Loucy (cell line): ENCODE measurements around the gene NHERF1.

Source experiments
- H2AFZ ChIP-seq: fragments of 200-600 bp; sonication (generic); 2 replicates; pipeline ENCODE4 v1.6.0; 2016; ENCODE audit warnings: antibody characterized with exemption, mild to moderate bottlenecking, low read length, moderate library complexity
- H3F3A ChIP-seq: fragments of 200-600 bp; 2 replicates; pipeline ENCODE4 v1.6.0; 2016; ENCODE audit warnings: antibody characterized with exemption, low read depth, mild to moderate bottlenecking
- H3K27me3 ChIP-seq: fragments of 200-600 bp; sonication (generic); 2 replicates; pipeline ENCODE4 v1.6.1; 2014; ENCODE audit warnings: low read length, mild to moderate bottlenecking; ENCODE audit not compliant: insufficient read depth, poor library complexity, severe bottlenecking
- H3K36me3 ChIP-seq: fragments of 200-600 bp; sonication (generic); 2 replicates; pipeline ENCODE4 v1.6.1; 2016; ENCODE audit warnings: low read length; ENCODE audit not compliant: insufficient read depth
- H3K4me1 ChIP-seq: fragments of 200-600 bp; sonication (generic); 2 replicates; pipeline ENCODE4 v1.5.1; 2014; ENCODE audit warnings: low read length, mild to moderate bottlenecking; ENCODE audit not compliant: insufficient read depth, poor library complexity, severe bottlenecking
- H3K4me2 ChIP-seq: fragments of 200-600 bp; sonication (generic); 2 replicates; pipeline ENCODE4 v1.6.0; 2014; ENCODE audit warnings: antibody characterized with exemption, low read length, low read depth, mild to moderate bottlenecking; ENCODE audit not compliant: poor library complexity, severe bottlenecking
- H3K4me3 ChIP-seq: fragments of 200-600 bp; sonication (generic); 2 replicates; pipeline ENCODE4 v1.5.1; 2014; ENCODE audit warnings: low read length, mild to moderate bottlenecking, mixed read lengths; ENCODE audit not compliant: poor library complexity, severe bottlenecking
- H3K79me2 ChIP-seq: fragments of 200-600 bp; sonication (generic); 2 replicates; pipeline ENCODE4 v1.6.1; 2014; ENCODE audit warnings: low read length; ENCODE audit not compliant: insufficient read depth
- H3K9ac ChIP-seq: fragments of 200-600 bp; sonication (generic); 2 replicates; pipeline ENCODE4 v1.6.0; 2014; ENCODE audit warnings: mild to moderate bottlenecking, low read depth, low read length, moderate library complexity; ENCODE audit not compliant: poor library complexity, severe bottlenecking
- H3K9me2 ChIP-seq: fragments of 200-600 bp; sonication (generic); replicated peaks from 2 replicates; pipeline ENCODE4 v1.6.1; 2016; ENCODE audit warnings: low read depth, low read length, mixed read lengths
- H3K9me3 ChIP-seq: fragments of 200-600 bp; sonication (generic); 2 replicates; pipeline ENCODE4 v1.6.1; 2014; ENCODE audit warnings: mild to moderate bottlenecking, antibody characterized with exemption, low read length, low read depth; ENCODE audit not compliant: insufficient read depth
- H4K20me1 ChIP-seq: fragments of 200-600 bp; sonication (generic); 2 replicates; pipeline ENCODE4 v1.6.0; 2014; ENCODE audit warnings: antibody characterized with exemption, low read length, mild to moderate bottlenecking; ENCODE audit not compliant: insufficient read depth, poor library complexity, severe bottlenecking
- CTCF ChIP-seq: fragments of 200-600 bp; sonication (generic); conservative IDR thresholded peaks from 2 replicates; pipeline ENCODE4 v1.5.1; 2014; ENCODE audit warnings: mild to moderate bottlenecking, antibody characterized with exemption, low read length
- EZH2phosphoT487 ChIP-seq: fragments of 200-600 bp; IDR thresholded peaks from 2 replicates; pipeline ENCODE4 v1.6.1; 2018; ENCODE audit warnings: antibody characterized with exemption, mild to moderate bottlenecking, moderate library complexity, borderline replicate concordance

The NHERF1 gene

GRCh38 chr17:74746922-74747321 is 1.5 kb upstream of the NHERF1 start:
- TF ChIP-seq CTCF: no peak
- no peak for TF ChIP-seq EZH2phosphoT487
- H3K9ac ChIP-seq: peak overlapping the region; percentile 58
- H3K36me3 ChIP-seq: no peaks in the 10 kb centered on the region
- no peak overlapping the region for H2AFZ ChIP-seq
- peak overlapping the region; percentile 64 for H3K4me2 ChIP-seq
- peaks cover 56% of the 10 kb centered on the region for H3K4me1 ChIP-seq
- peaks cover 7% of the 10 kb centered on the region for H3K27me3 ChIP-seq
- H3K9me3 ChIP-seq: no peaks in the 10 kb centered on the region
- H4K20me1 ChIP-seq: peaks cover 38% of the 10 kb centered on the region
- H3K9me2 ChIP-seq: no peaks in the 10 kb centered on the region
- peaks cover 68% of the 10 kb centered on the region for H3K79me2 ChIP-seq
- peaks cover 18% of the 10 kb centered on the region; the same call in 1 of the 2 replicates for H3F3A ChIP-seq
- H3K4me3 ChIP-seq: no peak overlapping the region

- Histone ChIP-seq H3K27me3 (peaks cover 7% of the 10 kb centered on the region), H3K4me2 (peak overlapping the region; percentile 64), H3K79me2 (peaks cover 77% of the 10 kb centered on the region), H3K9ac (peak overlapping the region; percentile 58), H4K20me1 (peaks cover 51% of the 10 kb centered on the region), H3F3A (peaks cover 11% of the 10 kb centered on the region; the same call in 1 of the 2 replicates), H3K9me2 (no peaks in the 10 kb centered on the region), H3K36me3 (no peaks in the 10 kb centered on the region; the same call in 1 of the 2 replicates), H2AFZ (no peak overlapping the region), H3K4me1 (peaks cover 62% of the 10 kb centered on the region), H3K4me3 (peak overlapping the region; percentile 94), H3K9me3 (no peaks in the 10 kb centered on the region)
- no peak for TF ChIP-seq CTCF
- TF ChIP-seq EZH2phosphoT487: no peak
Observed at GRCh38 chr17:74748279-74748528, 224 bp upstream of the NHERF1 start.

GRCh38 chr17:74749279-74750038 is 1.0 kb downstream of the NHERF1 start:
- H3K79me2 ChIP-seq: peaks cover 77% of the 10 kb centered on the region
- no peaks in the 10 kb centered on the region for H3K9me2 ChIP-seq
- H3K4me3 ChIP-seq: peak overlapping the region; percentile 94
- peaks cover 55% of the 10 kb centered on the region for H3K4me1 ChIP-seq
- H4K20me1 ChIP-seq: peaks cover 62% of the 10 kb centered on the region
- no peaks in the 10 kb centered on the region; the same call in 1 of the 2 replicates for H3K36me3 ChIP-seq
- H3K9me3 ChIP-seq: no peaks in the 10 kb centered on the region
- H3K27me3 ChIP-seq: peaks cover 7% of the 10 kb centered on the region
- peak overlapping the region; percentile 98 for H3K9ac ChIP-seq
- TF ChIP-seq CTCF: no peak
- no peak for TF ChIP-seq EZH2phosphoT487
- H3K4me2 ChIP-seq: peak overlapping the region; percentile 92
- peaks cover 8% of the 10 kb centered on the region; the same call in 1 of the 2 replicates for H3F3A ChIP-seq
- no peak overlapping the region for H2AFZ ChIP-seq
